ENCODE measurements around the gene MYMX. TPM values are rescaled to one million over a fixed set of nuclear protein-coding genes. Genes with fewer than 3 reads are reported as not detected.

MYMX gene
- total and polyA plus RNA-seq, 2 of the 13 experiments (the other 11 are each of a cell fraction or from before 2014, with no cell fraction given): not detected

- TF ChIP-seq HMGXB3 (CRISPR knock-in tag; IDR thresholded peaks at IDR 0.05; ENCODE audit: borderline replicate concordance): no peak
- no peak for TF ChIP-seq TARDBP (CRISPR knock-in tag; IDR thresholded peaks at IDR 0.05)
- no peak for TF ChIP-seq NCOA2 (CRISPR knock-in tag; IDR thresholded peaks at IDR 0.05)
- TF ChIP-seq KLF12 (CRISPR knock-in tag; IDR thresholded peaks at IDR 0.05; ENCODE audit: borderline replicate concordance): no peak
- TF ChIP-seq ZNF746 (CRISPR knock-in tag; IDR thresholded peaks at IDR 0.05): no peak
- TF ChIP-seq IKZF1 (IDR thresholded peaks at IDR 0.05): no peak
- no peak for TF ChIP-seq HNRNPK (IDR thresholded peaks at IDR 0.05; ENCODE audit: low read depth, low read length, poor library complexity, severe bottlenecking)
- TF ChIP-seq E2F2 (CRISPR knock-in tag; IDR thresholded peaks at IDR 0.05; ENCODE audit: borderline replicate concordance): no peak
- no peak for TF ChIP-seq DPF2 (CRISPR knock-in tag; IDR thresholded peaks at IDR 0.05; ENCODE audit: borderline replicate concordance, low read depth)
- TF ChIP-seq ZNF503 (CRISPR knock-in tag; IDR thresholded peaks at IDR 0.05): no peak
- no peak for TF ChIP-seq ZBTB49 (CRISPR knock-in tag; IDR thresholded peaks at IDR 0.05; ENCODE audit: borderline replicate concordance)
- no peak for TF ChIP-seq GRHL1 (CRISPR knock-in tag; conservative IDR thresholded peaks at IDR 0.05)
These were observed 32.5 kb downstream of the MYMX start (continued) for GRCh38 chr6:44249082-44249748.
